ENCODE results near the gene DGUOK.

- no peak for TF ChIP-seq CTCF (IDR thresholded peaks at IDR 0.05)
- no peak for TF ChIP-seq EP300 (IDR thresholded peaks at IDR 0.05)
Observed at GRCh38 chr2:73885406-73885805, 41.3 kb upstream of the DGUOK start.
